Spleen (tissue), 11 donors: ENCODE measurements around the gene GALNT17. TPM values are rescaled to one million over a fixed set of nuclear protein-coding genes. Genes with fewer than 3 reads are reported as not detected.

Experiments used
- DNase-seq: peaks from one replicate; pipeline ENCODE4 v3.0.0-alpha.2; 2020
- H3K27ac ChIP-seq, 8 donors: fragments of 200-600 bp; sonication (generic) in 7 of 8; 1 replicate in 4 of 8; 2 replicates in 4 of 8; pipeline versions ENCODE4 v1.5.0 to v1.8.0; 2016 to 2021; ENCODE audit warnings: inconsistent platforms in 4 of 8, mild to moderate bottlenecking in 4 of 8, moderate library complexity in 1 of 8
- H3K27me3 ChIP-seq, 7 donors: fragments of 200-600 bp; sonication (generic) in 6 of 7; replicated peaks in 1 of 7; 1 replicate in 4 of 7; 2 replicates in 3 of 7; pipeline versions ENCODE4 v1.5.0 to v1.8.0; 2016 to 2021; ENCODE audit warnings: inconsistent platforms in 3 of 7, mild to moderate bottlenecking in 1 of 7
- H3K36me3 ChIP-seq, 6 donors: fragments of 200-600 bp; sonication (generic) in 5 of 6; 1 replicate in 4 of 6; 2 replicates in 2 of 6; pipeline versions ENCODE4 v1.5.0 to v1.8.0; 2016 to 2021; ENCODE audit warnings: inconsistent platforms in 2 of 6
- H3K4me1 ChIP-seq, 6 donors: fragments of 200-600 bp; sonication (generic) in 5 of 6; 1 replicate in 3 of 6; 2 replicates in 3 of 6; pipeline versions ENCODE4 v1.5.0 to v1.8.0; 2016 to 2021; ENCODE audit warnings: inconsistent platforms in 3 of 6
- H3K4me3 ChIP-seq, 8 donors: fragments of 200-600 bp; sonication (generic) in 7 of 8; 1 replicate in 4 of 8; 2 replicates in 4 of 8; pipeline versions ENCODE4 v1.5.0 to v1.8.0; 2016 to 2021; ENCODE audit warnings: inconsistent platforms in 4 of 8, mild to moderate bottlenecking in 4 of 8, moderate library complexity in 2 of 8
- H3K9me3 ChIP-seq, 8 donors: fragments of 200-600 bp; sonication (generic) in 7 of 8; 1 replicate in 4 of 8; 2 replicates in 4 of 8; pipeline versions ENCODE4 v1.5.0 to v1.8.0; 2016 to 2021; ENCODE audit warnings: inconsistent platforms in 4 of 8
- CTCF ChIP-seq, 11 experiments: fragments of 200-600 bp in 7 of 11; fragments of 450-650 bp in 4 of 11; sonication (generic) in 4 of 11; IDR thresholded peaks in 8 of 11; conservative IDR thresholded peaks in 3 of 11; 1 replicate in 7 of 11; 2 replicates in 4 of 11; pipeline versions ENCODE4 v1.4.0 to v1.8.0; 2016 to 2021; ENCODE audit warnings: antibody characterized with exemption in 11 of 11, inconsistent platforms in 4 of 11, mild to moderate bottlenecking in 1 of 11
- POLR2A ChIP-seq, 3 donors: fragments of 450-650 bp; IDR thresholded peaks; one replicate each; pipeline ENCODE4 v1.5.1; 2017; ENCODE audit warnings: antibody characterized with exemption in 3 of 3, mild to moderate bottlenecking in 1 of 3
- POLR2AphosphoS5 ChIP-seq, 3 donors: sonication (generic); formaldehyde crosslinking; IDR thresholded peaks; one replicate each; pipeline ENCODE4 v1.5.1; 2017; ENCODE audit warnings: antibody characterized with exemption in 3 of 3
- WGBS, 5 donors: extraction: QIAGEN DNeasy Blood & Tissue Kit in 3 of 5; methylation state at CpG; one replicate each; pipeline versions ENCODE4 v1.1.5 to v1.1.7; 2013 to 2018; 5-methylcytosine and 5-hydroxymethylcytosine counted together
- intact Hi-C: fragments of 100-400 bp; cut with DNase I; formaldehyde crosslinking; loops from one replicate; pipeline ENCODE4 v1.15.0; 2023; ENCODE audit warnings: low total_unique reads
- polyA plus RNA-seq, 3 donors: library from polyadenylated mRNA; stranded (reverse); fragments of 200-250 nt; gene quantifications; one replicate each; pipeline ENCODE4 v1.2.1, GENCODE V29; 2013
- total RNA-seq, 7 donors: library from RNA; depleted of rRNA in 3 of 7; stranded (reverse); fragments of >200 nt in 3 of 7; fragmentation: NEBNext Ultra II Directional in 4 of 7; extraction: Animal tissue kit (Norgen Biotek cat#: 25700) in 4 of 7; gene quantifications; one replicate each; pipeline versions ENCODE4 v1.1.0 to v1.2.1, GENCODE V29; 2016 to 2021
- donor health status: healthy with polysubstance abuse.
- donor health status: DM: no; HTN: no; CAD: no; lungs with moderate emphysema.
- donor health status: DM: no; HTN: no; CAD: no.
- donor health status: Bipolar disorder and iron deficiency.
- donor health status: healthy.
- donor health status: DM: no; HTN: no; CAD: no.
- donor health status: DM: yes; HTN: yes; CAD: no.

The GALNT17 gene
- total and polyA plus RNA-seq, 10 donors, result 0.39 to 10.8 (median 3.1) TPM

DNA sequence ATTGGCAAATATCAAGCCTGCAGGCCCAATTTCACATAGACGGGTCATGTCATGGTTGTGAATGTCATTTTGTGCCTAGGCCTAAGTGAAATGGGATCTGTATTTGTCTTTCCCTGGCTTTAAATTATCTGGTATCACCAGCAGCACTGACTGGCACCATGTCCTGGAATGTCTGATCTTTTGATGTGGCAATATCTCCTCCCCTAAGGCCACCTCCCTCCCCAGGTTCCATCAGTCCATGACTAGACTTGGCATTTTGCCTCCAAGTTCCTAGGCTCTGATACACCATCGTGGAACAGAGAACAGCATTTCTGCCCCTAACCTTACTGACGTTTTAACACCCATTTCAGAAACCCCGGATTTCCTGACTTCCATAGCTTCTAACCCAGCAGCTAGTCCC is 513.9 kb downstream of the GALNT17 start:
- no peak for DNase-seq
- Histone ChIP-seq H3K27me3 (no peaks in the 10 kb centered on the region), H3K27ac (no peak overlapping the region), H3K9me3 (peaks cover 0 to 63% (median 51%) of the 10 kb centered on the region in 8 donors), H3K36me3 (no peaks in the 10 kb centered on the region), H3K4me3 (no peak overlapping the region), H3K4me1 (no peaks in the 10 kb centered on the region)
- WGBS, 5 donors, result 76 to 82% (median 81%) methylated on average over 4 of the region's 4 CpGs
- no peak for TF ChIP-seq POLR2AphosphoS5 (IDR thresholded peaks at IDR 0.05)
- intact Hi-C loops, result no loop called here

DNA sequence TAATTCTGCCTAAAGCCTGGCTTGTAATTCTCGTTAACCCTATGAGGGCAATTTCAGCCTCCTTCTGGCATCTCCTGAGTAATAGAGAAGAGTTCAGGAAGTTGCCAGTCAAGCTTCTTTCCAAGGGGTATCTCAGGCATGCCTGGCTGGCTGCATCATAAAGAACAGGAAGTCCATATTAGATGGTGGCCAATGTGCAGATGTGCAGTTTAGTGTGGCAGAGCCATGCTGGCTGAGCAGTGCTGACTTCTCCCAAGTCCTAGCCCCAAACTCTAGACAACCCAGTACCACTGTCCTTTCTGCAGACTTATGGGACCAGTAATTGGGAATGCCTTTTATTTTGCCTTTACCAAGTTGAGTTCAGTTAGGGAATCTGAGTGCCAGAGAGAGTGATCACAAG is 517.9 kb downstream of the GALNT17 start:
- Histone ChIP-seq H3K36me3 (no peaks in the 10 kb centered on the region), H3K4me3 (no peak overlapping the region), H3K4me1 (no peaks in the 10 kb centered on the region), H3K27ac (no peak overlapping the region), H3K9me3 (peaks cover 0 to 53% (median 43%) of the 10 kb centered on the region in 8 donors), H3K27me3 (no peaks in the 10 kb centered on the region)
- intact Hi-C loops, result no loop called here
- TF ChIP-seq CTCF (IDR thresholded peaks at IDR 0.05 in 8 of 11, conservative IDR thresholded peaks at IDR 0.05 in 3 of 11) (no peak), POLR2AphosphoS5 (IDR thresholded peaks at IDR 0.05) (no peak), POLR2A (IDR thresholded peaks at IDR 0.05) (no peak)
- WGBS, 5 donors, result 60 to 71% (median 65%) methylated on average over 1 of the region's 1 CpG
- no peak for DNase-seq

DNA sequence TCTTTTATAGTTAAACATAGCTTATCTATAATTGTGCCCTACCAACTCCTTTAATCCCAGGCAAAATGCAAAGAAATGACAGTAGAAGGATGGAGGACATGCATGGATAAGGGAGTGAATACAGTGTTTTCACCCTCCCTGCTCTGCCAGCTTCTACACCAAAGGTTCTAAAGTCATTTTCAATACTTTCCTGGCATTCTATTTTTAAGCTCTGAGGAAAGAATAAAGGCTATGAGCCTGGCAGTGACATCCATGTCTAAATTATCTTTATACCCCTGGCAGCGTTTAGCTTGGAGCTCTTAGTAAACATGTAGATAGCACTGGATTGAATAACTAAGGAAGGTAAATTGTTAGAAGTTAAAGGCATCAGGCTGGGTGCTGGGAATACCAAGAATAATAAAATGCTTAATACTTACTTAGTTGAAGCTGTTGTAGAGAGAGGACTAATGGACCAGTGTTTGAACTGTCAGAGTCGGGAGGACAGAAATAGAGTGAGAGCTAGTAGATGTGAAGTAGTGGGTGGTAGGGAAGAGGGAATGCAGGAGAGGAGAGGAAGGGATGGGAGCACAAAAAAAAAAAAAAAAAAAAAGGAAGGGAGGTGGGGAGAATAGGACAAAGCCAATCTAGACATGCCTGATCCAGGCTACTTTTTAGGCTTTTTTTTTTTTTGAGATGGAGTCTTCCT is 518.9 kb downstream of the GALNT17 start:
- intact Hi-C loops, result no loop called here
- no peak for TF ChIP-seq POLR2AphosphoS5 (IDR thresholded peaks at IDR 0.05)
- no peak for TF ChIP-seq CTCF (IDR thresholded peaks at IDR 0.05 in 8 of 11, conservative IDR thresholded peaks at IDR 0.05 in 3 of 11)
- TF ChIP-seq POLR2A (IDR thresholded peaks at IDR 0.05), result no peak
- H3K36me3 ChIP-seq, result no peaks in the 10 kb centered on the region
- H3K9me3 ChIP-seq, result peaks cover 0 to 44% (median 34%) of the 10 kb centered on the region in 8 donors
- H3K27me3 ChIP-seq, result no peaks in the 10 kb centered on the region
- no peak overlapping the region for H3K4me3 ChIP-seq
- no peak for DNase-seq
- no peak overlapping the region for H3K27ac ChIP-seq
- H3K4me1 ChIP-seq, result no peaks in the 10 kb centered on the region
- 73 to 87% (median 80%) methylated on average over 2 of the region's 2 CpGs for WGBS, 5 donors

- no peaks in the 10 kb centered on the region for H3K36me3 ChIP-seq
- H3K27me3 ChIP-seq, result no peaks in the 10 kb centered on the region
- intact Hi-C loops, result no loop called here
- no peak for DNase-seq
- no peak overlapping the region for H3K4me3 ChIP-seq
- WGBS, 5 donors, result 71 to 77% (median 73%) methylated on average over 8 of the region's 8 CpGs
- TF ChIP-seq POLR2A (IDR thresholded peaks at IDR 0.05), result no peak
- no peak for TF ChIP-seq CTCF (IDR thresholded peaks at IDR 0.05 in 8 of 11, conservative IDR thresholded peaks at IDR 0.05 in 3 of 11)
- no peak for TF ChIP-seq POLR2AphosphoS5 (IDR thresholded peaks at IDR 0.05)
- H3K9me3 ChIP-seq, result peaks cover 0 to 32% (median 25%) of the 10 kb centered on the region in 8 donors
- H3K4me1 ChIP-seq, result no peaks in the 10 kb centered on the region
- no peak overlapping the region for H3K27ac ChIP-seq
Measured at GRCh38 chr7:71652510-71652909, 520.6 kb downstream of the GALNT17 start.
